NCI-H510A (cell line): Measurements from ENCODE around the gene PIAS2.
"Not testable (repeated sequence)": the region's sequence is repeated elsewhere in the genome, so short reads cannot be mapped to it uniquely, and the experiment has no call there.

Experiments used
- DNase-seq: peaks from one replicate; lab custom pipeline; 2025; lab: John Stamatoyannopoulos, UW

The PIAS2 gene

DNA sequence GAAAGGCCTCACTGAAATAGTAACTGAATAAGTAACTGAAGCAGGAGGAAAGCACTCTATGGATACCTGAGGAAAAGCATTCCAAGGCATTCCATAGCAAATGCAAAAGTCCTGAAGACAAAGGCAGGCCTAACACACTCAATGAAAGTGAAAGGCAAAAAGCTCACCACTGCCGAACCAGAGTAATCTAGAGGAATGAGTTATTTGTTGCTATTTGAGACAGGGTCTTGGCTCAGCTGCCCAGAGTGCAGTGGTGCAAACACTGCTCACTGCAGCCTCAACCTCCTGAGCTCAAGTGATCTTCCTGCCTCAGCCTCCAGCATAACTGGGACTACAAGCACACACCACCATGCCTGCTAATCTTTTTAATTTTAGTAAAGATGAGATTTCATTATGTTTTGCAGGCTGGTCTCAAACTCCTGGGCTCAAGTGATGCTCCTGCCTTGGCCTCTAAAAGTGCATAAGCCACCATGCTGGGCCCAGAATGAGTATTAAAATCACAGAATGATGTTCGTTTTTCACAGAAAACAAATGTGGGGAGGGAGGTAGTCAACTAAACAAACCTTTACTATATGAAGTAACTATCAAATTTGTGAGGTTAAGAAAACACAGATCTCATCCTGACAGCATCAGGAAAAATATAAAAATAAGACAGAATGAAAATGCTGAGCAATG, 17.9 kb downstream of the PIAS2 start:
- no peak for DNase-seq

- no peak for DNase-seq
Observed at GRCh38 chr18:46894124-46894523, 23.2 kb downstream of the PIAS2 start.

DNA sequence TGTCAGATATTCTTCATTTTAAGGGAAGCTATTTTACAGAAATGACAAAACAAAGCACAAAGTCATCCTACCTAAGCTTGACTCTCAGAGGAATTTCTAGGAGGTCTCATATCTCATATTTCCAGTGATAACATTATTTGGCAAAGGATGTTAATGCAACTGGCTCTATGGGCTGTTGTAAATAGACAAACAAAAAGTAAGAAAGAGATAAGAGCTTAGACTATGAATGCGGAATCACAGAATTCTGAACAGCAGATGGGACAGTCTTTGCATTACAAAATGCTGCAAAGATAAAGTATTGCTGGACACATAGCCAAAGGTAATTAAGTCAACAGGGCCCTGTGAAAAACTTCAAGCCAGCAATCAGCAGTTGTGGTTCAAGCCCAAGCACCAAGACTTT, 23.9 kb downstream of the PIAS2 start:
- no peak for DNase-seq

DNA sequence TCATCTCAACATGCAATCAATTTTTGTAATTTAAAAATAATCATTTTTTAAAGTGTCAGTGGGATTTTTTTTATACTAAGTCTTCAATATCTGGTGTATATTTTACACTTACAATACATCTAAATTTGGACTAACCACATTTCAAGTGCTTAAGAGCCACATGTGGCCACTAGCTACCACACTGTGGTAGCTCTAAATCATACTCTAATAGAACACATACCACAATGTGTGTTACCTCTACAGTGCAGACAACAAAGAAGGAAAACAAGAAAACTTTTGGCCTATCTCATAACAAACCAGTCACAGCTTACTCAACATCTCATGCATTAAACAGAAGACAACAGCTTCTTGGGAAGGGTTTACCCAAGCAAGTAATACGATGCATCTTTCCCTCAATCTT, 24.5 kb downstream of the PIAS2 start:
- DNase-seq, result no peak

DNA sequence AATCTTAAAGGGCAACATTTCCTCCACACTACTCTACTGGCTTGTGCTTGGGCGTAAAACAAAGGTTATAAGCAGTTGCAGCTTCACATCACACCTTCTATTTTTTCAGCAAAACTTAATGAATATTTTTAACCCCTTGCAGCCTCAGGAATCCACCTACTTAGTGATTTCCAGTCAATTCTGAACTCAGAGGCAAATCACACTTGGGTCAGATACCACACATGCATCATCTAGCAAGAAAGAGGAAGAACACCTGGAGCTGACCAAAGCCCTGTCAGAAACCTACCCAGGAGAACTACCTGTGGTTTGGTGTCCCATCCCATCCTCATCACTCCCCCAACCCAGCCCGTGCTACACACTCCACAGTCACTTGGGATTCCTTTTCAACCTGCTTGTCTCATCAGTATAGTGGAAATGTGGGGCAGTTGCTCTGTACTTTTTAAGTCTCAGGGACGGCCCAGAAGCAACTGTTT, 25.5 kb downstream of the PIAS2 start:
- no peak for DNase-seq

DNA sequence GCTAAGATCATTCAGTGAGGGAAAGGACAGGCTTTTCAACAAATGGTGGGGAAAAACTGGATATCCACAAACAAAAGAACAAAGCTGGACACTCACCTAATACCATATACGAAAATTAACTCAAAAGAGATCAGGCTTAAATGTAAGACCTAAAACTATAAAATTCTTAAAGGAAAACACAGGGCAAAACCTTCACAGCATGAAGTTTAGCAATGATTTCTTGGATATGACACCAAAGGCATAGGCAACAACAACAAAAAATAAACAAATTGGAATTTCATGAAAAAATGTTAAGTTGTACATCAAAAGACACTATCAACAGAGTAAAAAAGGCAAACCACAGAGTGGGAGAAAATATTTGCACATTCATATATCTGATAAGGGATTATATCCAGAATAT, 28.3 kb downstream of the PIAS2 start:
- DNase-seq, result no peak

DNA sequence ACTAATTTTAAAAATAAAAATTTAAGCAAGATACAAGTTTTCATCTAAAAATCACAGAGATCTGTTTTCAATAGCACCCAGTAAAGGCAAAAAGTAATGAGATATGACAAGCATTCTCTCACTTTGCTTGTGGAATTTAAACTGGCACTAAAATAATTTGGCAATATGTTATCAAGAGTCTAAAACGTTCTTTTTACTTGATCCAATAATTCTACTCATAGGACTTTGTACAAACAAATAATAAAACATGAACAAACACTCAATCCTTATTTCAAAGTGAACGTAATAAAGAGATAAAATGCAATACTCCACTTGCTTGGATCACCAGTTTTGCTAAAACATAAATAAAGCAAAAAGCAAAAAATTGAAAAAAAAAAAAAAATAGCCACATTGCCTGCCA, 30.4 kb downstream of the PIAS2 start:
- DNase-seq, result no peak

DNA sequence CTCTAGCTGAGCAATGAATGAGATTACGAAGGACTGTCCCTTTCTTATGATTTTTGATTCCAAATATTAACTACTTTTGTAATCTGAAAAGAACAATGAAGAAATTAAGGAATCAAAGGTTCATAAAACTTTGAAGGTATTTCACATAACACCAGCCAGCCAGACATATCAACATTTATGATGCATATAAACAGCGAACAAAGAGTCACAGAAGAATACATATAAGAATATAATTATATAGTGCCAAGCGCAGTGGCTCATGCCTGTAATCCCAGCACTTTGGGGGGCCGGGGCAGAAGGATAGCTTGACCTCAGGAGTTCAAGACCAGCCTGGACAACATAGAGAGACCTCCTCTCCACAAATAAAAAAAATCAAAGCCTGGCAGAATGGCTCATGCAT, 34.1 kb downstream of the PIAS2 start:
- no peak for DNase-seq

DNA sequence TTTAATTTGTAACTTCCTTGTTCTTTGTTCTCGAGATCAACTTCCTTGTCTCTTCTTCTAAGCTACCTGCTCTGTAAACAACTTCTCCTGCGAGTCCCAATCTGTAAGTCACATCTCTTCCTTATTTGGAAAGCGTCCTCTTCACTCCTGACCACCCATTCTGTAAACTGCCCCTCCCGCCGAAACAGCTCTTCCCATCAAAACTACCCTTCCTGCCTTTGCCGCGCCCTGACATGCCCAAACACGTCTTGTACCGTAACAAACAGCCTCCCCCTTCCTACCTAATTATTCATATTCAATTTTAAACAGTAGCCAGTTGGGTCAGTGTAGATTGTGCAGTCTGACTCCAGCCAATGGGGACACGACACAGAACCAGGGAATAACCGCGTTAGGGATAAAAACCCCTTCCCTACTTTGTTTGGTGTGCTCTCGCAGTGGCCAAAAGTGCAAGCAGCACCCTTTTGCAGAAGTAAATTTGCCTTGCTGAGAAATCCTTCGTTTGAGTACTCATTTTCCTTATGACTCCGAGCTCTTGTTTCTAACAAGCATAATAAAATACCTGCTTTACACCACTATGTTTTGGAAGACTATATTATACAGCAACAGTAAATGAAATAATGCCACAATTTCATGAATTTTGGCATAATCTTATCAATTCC, 39.8 kb downstream of the PIAS2 start:
- DNase-seq, result no peak

DNA sequence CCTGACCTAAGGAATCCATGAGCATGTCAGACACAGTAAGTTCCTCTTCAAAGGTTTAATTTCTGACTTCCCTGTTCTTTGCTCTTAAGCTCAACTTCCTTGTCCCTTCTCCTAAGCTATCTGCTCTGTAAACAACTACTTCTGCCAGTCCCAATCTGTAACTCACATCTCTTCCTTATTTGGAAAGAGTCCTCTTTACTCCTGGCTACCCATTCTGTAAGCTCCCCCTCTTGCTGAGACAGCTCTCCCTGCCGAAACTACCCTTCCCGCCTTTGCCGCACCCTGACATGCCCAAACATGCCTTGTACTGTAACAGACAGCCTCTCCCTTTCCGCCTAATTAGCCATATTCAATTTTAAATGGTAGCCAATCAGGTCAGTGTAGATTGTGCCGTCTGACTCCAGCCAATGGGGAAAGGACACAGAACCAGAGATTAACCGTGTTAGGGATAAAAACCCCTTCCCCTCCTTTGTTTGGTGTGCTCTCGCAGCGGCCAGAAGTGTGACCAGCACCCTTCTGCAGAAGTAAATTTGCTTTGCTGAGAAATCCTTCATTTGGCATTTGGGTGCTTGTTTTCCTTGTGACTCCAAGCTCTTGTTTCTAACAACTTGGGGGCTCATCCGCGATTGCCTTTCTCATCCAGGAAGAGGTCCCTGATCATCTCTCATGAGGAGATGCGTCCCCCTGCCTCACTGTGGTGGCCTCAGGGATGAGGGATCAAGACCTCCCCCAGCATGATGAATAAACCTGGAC, 49.0 kb downstream of the PIAS2 start:
- no peak for DNase-seq

DNA sequence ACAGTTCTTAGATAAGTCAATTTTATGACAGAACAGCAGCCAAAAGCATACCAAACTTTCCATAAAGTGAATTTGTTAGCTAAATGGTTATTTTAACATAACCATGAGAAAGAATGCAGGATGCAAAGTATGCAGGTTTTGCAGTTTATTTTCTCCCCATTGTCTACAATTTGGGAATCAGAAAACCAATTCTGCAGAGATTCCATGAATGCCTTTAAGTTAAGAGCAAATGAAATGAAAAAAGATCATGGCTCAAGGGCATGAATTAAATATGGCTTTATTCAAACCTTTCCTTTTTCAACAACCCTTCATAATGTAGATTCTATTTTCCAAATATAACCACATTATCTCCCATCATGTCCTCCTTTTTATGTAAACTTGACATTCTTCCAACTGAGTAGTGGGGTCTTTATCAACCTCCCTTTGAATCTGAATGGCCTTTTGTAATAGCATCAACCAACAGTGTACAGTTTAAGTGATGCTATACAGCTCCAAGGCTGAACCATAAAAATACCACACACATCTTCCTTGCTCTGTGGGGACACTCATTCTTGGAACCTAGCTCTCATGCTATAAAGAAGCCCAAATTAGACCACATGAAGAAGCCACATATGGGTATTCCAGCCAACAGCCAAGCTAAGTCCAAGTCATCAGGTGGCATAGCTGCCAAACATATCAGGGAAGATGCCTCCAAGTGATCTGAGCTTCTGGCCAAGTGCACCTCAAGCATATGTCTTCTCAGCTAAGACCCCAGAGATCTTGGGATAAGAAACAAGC, 49.8 kb downstream of the PIAS2 start:
- no peak for DNase-seq

GRCh38 chr18:46866523-46866922, 50.8 kb downstream of the PIAS2 start:
- no peak for DNase-seq

- not testable (repeated sequence) for DNase-seq
Observed at GRCh38 chr18:46865245-46865644, 52.1 kb downstream of the PIAS2 start.

DNA sequence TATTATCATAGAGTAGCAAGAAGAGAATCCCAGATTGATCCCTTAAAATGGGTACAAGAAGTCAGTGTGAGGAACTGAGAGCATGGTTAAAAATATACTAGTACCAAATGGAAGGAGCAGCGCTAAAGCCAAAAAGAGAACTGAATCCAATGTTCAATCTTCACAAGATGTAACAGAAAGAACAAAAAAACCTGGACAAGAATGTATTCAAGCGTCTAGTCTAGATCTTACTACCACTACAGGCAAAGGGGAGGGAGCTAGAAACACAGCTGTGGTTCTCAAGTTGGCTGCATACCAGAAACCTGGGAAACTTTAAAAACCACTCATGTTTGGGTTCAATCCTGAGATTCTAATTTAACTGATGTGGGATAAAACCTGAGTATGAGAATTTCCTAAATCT, 57.5 kb downstream of the PIAS2 start:
- no peak for DNase-seq

DNA sequence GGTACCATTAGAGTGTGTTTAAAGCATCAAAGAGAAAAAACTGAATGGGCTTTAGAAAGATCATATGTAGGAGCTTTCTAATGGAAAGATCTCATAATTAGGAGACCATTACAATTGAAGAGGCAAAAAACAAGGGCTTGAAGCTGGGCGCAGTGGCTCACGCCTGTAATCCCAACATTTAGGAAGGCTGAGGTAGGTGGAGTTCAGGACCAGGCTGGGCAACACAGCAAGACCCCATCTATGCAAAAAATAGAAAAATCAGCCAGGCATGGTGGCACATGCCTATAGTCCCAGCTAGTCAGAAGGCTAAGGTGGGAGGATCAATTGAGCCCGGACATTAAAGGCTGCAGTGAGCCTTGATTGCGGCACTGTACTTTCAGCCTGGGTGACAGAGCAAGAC, 59.0 kb downstream of the PIAS2 start:
- DNase-seq, result no peak

- DNase-seq, result no peak
Observed at GRCh38 chr18:46856973-46857372, 60.3 kb downstream of the PIAS2 start.

DNA sequence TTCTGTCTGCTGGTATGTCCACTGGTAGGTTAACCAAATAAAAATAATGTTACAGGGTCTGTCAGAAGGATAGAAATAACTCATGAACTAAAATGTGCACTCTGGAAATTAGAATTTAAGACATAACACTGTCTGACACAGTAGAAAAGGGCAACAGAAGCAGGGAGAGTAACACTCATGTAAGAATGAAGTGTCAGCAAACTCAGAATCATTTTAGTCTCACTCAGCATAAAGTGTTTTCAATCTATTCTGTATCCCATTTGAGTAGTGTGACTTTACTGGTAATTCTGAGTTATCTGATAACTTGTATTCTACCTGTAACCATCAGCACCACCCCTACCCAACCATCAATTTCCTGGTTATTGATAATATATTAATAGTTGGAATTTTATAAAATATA, 68.3 kb downstream of the PIAS2 start:
- no peak for DNase-seq

DNA sequence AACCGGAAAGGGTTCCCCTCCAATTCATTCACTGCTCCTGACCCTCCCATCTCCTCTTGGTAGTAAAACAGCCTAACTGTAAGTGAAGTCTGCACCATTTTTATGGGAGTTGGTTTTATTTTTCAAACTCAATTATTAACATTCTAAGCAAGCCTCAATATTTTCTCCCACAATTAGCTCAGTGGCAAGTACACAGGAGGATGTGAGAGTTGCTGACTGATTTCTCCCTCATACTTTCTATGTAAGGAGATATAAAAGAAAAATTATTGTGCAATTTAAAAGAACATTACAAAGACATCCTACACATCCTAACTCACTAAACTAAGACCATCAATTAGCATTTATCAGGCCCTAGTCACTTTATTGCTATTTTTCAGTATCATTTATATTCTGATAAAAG, 73.9 kb downstream of the PIAS2 start:
- no peak for DNase-seq

- DNase-seq, result no peak
Observed at GRCh38 chr18:46842583-46842982, 74.7 kb downstream of the PIAS2 start.

DNA sequence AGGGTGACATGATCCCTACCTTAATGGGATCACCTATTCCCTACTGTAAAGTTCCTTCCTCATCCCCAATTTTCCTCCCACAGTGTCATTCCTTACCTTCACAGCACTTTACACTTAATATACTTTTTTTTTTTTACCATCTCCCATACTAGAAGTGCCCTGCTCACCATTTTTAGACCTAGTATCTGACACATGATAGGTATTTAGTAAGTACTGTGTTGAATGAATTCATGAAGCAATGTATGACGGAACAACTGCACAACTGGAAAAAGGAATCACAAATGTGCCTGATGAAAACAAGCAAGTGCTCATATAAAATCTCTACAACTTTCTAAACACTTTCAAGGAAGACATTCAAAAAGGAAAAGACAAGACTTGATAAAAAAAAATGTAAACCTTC, 83.4 kb downstream of the PIAS2 start:
- no peak for DNase-seq

- DNase-seq, result no peak
Observed at GRCh38 chr18:46832849-46833248, 84.5 kb downstream of the PIAS2 start.

GRCh38 chr18:46832422-46832821, 84.9 kb downstream of the PIAS2 start:
- DNase-seq, result not testable (repeated sequence)
